Endothelial cell of umbilical vein (primary cell): ENCODE measurements around the gene ELOVL1.

ENCODE experiments used
- EZH2 ChIP-seq: IDR thresholded peaks from 2 replicates; pipeline ENCODE4 v1.6.1; 2012; ENCODE audit warnings: borderline replicate concordance, low read depth, mild to moderate bottlenecking, moderate library complexity, low read length, inconsistent platforms; ENCODE audit not compliant: severe bottlenecking
- FOS ChIP-seq: IDR thresholded peaks from 2 replicates; pipeline ENCODE4 v1.6.1; 2011; ENCODE audit warnings: mild to moderate bottlenecking, low read length, moderate library complexity, borderline replicate concordance; ENCODE audit not compliant: insufficient read depth
- GATA2 ChIP-seq: IDR thresholded peaks from 2 replicates; pipeline ENCODE4 v1.7.0; 2011; ENCODE audit warnings: low read depth, mild to moderate bottlenecking, moderate library complexity, mixed read lengths, low read length; ENCODE audit not compliant: insufficient read length, insufficient read depth
- JUN ChIP-seq: IDR thresholded peaks from 2 replicates; pipeline ENCODE4 v1.6.1; 2011; ENCODE audit warnings: borderline replicate concordance, low read depth; ENCODE audit not compliant: insufficient read length, insufficient read depth
- MYC ChIP-seq: IDR thresholded peaks from one replicate; pipeline ENCODE4 v1.6.1; 2011; ENCODE audit warnings: mild to moderate bottlenecking, low read depth, low read length
- POLR2A ChIP-seq: IDR thresholded peaks from 2 replicates; pipeline ENCODE4 v1.6.1; 2012; ENCODE audit warnings: low read depth, mild to moderate bottlenecking, control low read depth, low read length
- POLR2AphosphoS5 ChIP-seq: IDR thresholded peaks from 2 replicates; pipeline ENCODE4 v1.6.1; 2012; ENCODE audit warnings: low read depth, mild to moderate bottlenecking, control low read depth, low read length, moderate library complexity; ENCODE audit not compliant: insufficient read depth
- TF ChIP-seq, protein P1 (sequence below): IDR thresholded peaks from 2 replicates; pipeline ENCODE4 v1.6.1; 2011; ENCODE audit not compliant: insufficient read depth, insufficient read length
- TF ChIP-seq, protein P2 (sequence below), 2 donors: IDR thresholded peaks; 1 replicate in 1 of 2; 2 replicates in 1 of 2; pipeline ENCODE4 v1.5.1; 2011; ENCODE audit warnings: low read length in 2 of 2, mild to moderate bottlenecking in 2 of 2, moderate library complexity in 2 of 2, control low read depth in 1 of 2, inconsistent platforms in 1 of 2, low read depth in 1 of 2; ENCODE audit not compliant: insufficient read depth in 1 of 2; ENCODE audit errors: extremely low read depth in 1 of 2

DNA sequence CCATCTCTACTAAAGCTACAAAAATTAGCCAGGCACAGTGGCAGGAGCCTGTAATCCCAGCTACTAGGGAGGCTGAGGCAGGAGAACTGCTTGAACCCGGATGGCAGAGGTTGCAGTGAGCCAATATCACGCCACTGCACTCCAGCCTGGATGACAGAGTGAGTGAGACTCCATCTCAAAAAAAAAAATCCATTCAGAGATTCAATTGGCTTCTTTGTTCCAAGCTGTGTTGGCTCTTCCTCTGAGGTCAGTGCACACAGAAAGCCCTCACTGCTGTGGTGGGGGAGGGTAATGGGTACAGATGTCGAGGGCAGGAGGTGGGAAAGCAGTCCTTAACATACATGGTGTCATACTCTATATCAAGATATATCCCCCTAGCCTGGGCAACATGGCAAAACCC lies 52.3 kb downstream of the ELOVL1 start:
- TF ChIP-seq, protein P1, sequence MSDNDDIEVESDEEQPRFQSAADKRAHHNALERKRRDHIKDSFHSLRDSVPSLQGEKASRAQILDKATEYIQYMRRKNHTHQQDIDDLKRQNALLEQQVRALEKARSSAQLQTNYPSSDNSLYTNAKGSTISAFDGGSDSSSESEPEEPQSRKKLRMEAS: no peak
- TF ChIP-seq, protein P2, sequence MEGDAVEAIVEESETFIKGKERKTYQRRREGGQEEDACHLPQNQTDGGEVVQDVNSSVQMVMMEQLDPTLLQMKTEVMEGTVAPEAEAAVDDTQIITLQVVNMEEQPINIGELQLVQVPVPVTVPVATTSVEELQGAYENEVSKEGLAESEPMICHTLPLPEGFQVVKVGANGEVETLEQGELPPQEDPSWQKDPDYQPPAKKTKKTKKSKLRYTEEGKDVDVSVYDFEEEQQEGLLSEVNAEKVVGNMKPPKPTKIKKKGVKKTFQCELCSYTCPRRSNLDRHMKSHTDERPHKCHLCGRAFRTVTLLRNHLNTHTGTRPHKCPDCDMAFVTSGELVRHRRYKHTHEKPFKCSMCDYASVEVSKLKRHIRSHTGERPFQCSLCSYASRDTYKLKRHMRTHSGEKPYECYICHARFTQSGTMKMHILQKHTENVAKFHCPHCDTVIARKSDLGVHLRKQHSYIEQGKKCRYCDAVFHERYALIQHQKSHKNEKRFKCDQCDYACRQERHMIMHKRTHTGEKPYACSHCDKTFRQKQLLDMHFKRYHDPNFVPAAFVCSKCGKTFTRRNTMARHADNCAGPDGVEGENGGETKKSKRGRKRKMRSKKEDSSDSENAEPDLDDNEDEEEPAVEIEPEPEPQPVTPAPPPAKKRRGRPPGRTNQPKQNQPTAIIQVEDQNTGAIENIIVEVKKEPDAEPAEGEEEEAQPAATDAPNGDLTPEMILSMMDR (IDR thresholded peaks at IDR 0.05; ENCODE audit: extremely low read depth in 1 of 2, insufficient read depth in 1 of 2, low read depth in 1 of 2, low read length in 2 of 2): no peak
- TF ChIP-seq POLR2AphosphoS5 (no peak), GATA2 (no peak), POLR2A (no peak), EZH2 (no peak), MYC (no peak), FOS (no peak), JUN (no peak)
